HepG2 (cell line): Measurements from ENCODE around the gene MBD5. TPM values are rescaled to one million over a fixed set of nuclear protein-coding genes. Genes with fewer than 3 reads are reported as not detected.

Source experiments
- CREB1 ChIP-seq, 2 experiments: fragments of 450-650 bp in 1 of 2; IDR thresholded peaks; 2 replicates each; pipeline ENCODE4 v1.6.1; 2016 to 2017; ENCODE audit warnings: control low read depth in 1 of 2, mild to moderate bottlenecking in 1 of 2, missing compliant biosample characterization in 1 of 2, missing genetic modification characterization in 1 of 2
- ELF3 ChIP-seq: IDR thresholded peaks from 2 replicates; pipeline ENCODE4 v1.6.1; 2016; ENCODE audit warnings: missing genetic modification reagents, missing compliant biosample characterization
- FOSL2 ChIP-seq: sonication (generic); formaldehyde crosslinking; IDR thresholded peaks from 2 replicates; pipeline ENCODE4 v1.4.0; 2020; ENCODE audit warnings: missing genetic modification reagents
- HNF4A ChIP-seq: sonication (generic); formaldehyde crosslinking; IDR thresholded peaks from 2 replicates; pipeline ENCODE4 v1.4.0; 2020; ENCODE audit warnings: missing genetic modification reagents
- POGZ ChIP-seq: sonication (generic); formaldehyde crosslinking; IDR thresholded peaks from 2 replicates; pipeline ENCODE4 v1.4.0; 2020; ENCODE audit warnings: mild to moderate bottlenecking, missing genetic modification reagents
- PPARG ChIP-seq: conservative IDR thresholded peaks from 2 replicates; pipeline ENCODE4 v1.6.1; 2016; ENCODE audit warnings: missing biosample characterization, missing genetic modification reagents
- SIX4 ChIP-seq: sonication (generic); formaldehyde crosslinking; IDR thresholded peaks from 2 replicates; pipeline ENCODE4 v1.4.0; 2020; ENCODE audit warnings: missing genetic modification reagents
- SMC3 ChIP-seq: IDR thresholded peaks from 2 replicates; pipeline ENCODE4 v1.6.1; 2011; ENCODE audit warnings: low read length, improper control_type of control experiment
- SOX13 ChIP-seq, 3 experiments: fragments of 450-650 bp in 1 of 3; sonication (generic) in 1 of 3; formaldehyde crosslinking in 1 of 3; IDR thresholded peaks in 2 of 3; conservative IDR thresholded peaks in 1 of 3; 2 replicates each; pipeline versions ENCODE4 v1.5.0 to v1.6.1; 2016 to 2020; ENCODE audit warnings: antibody characterized with exemption in 1 of 3, mild to moderate bottlenecking in 1 of 3, missing compliant biosample characterization in 1 of 3, missing genetic modification reagents in 1 of 3, moderate library complexity in 1 of 3
- SOX6 ChIP-seq, 2 experiments: fragments of 450-650 bp in 1 of 2; sonication (generic) in 1 of 2; formaldehyde crosslinking in 1 of 2; IDR thresholded peaks; 2 replicates each; pipeline versions ENCODE4 v1.4.0 to v1.6.1; 2017 to 2020; ENCODE audit warnings: antibody characterized with exemption in 1 of 2, mild to moderate bottlenecking in 1 of 2, missing genetic modification reagents in 1 of 2
- TCF7 ChIP-seq: sonication (generic); IDR thresholded peaks from 2 replicates; pipeline ENCODE4 v1.6.1; 2016; ENCODE audit warnings: antibody characterized with exemption, low read depth
- ZKSCAN8 ChIP-seq: IDR thresholded peaks from 2 replicates; pipeline ENCODE4 v1.6.1; 2016; ENCODE audit warnings: borderline replicate concordance, missing genetic modification reagents, missing compliant biosample characterization
- ZNF703 ChIP-seq: sonication (generic); formaldehyde crosslinking; IDR thresholded peaks from 2 replicates; pipeline ENCODE4 v1.5.1; 2020; ENCODE audit warnings: missing genetic modification reagents, mild to moderate bottlenecking, moderate library complexity, borderline replicate concordance
- polyA plus RNA-seq, 8 experiments: library from polyadenylated mRNA; depleted of rRNA in 3 of 8; stranded (reverse) in 7 of 8; unstranded in 1 of 8; fragments of >200 nt; fragmentation: Illumina TruSeq in 4 of 8; extraction: Trizol in 4 of 8; gene quantifications; 2 replicates each; pipeline versions ENCODE4 v1.2.1 to v1.2.3, GENCODE V29; 2011 to 2016; ENCODE audit warnings: low read depth in 4 of 8, missing spikeins in 1 of 8, mixed read lengths in 1 of 8; ENCODE audit not compliant: insufficient read depth in 1 of 8
- total RNA-seq, 5 experiments: library from RNA; depleted of rRNA; stranded (reverse); fragments of >200 nt; fragmentation: Illumina TruSeq; extraction: Trizol; gene quantifications; 2 replicates each; pipeline ENCODE4 v1.2.3, GENCODE V29; 2016; ENCODE audit warnings: low read depth in 1 of 5
- TF ChIP-seq, protein P1 (sequence below): sonication (generic); formaldehyde crosslinking; IDR thresholded peaks from 2 replicates; pipeline ENCODE4 v1.4.0; 2020; ENCODE audit warnings: mild to moderate bottlenecking, missing genetic modification reagents
- TF ChIP-seq, protein P2 (sequence below): sonication (generic); formaldehyde crosslinking; IDR thresholded peaks from 2 replicates; pipeline ENCODE4 v1.4.0; 2020; ENCODE audit warnings: missing genetic modification reagents
- TF ChIP-seq, protein P3 (sequence below): IDR thresholded peaks from 2 replicates; pipeline ENCODE4 v1.6.1; 2016; ENCODE audit warnings: mild to moderate bottlenecking
- TF ChIP-seq, protein P4 (sequence below): sonication (generic); formaldehyde crosslinking; IDR thresholded peaks from 2 replicates; pipeline ENCODE4 v1.4.0; 2020; ENCODE audit warnings: mild to moderate bottlenecking, missing genetic modification reagents, borderline replicate concordance
- TF ChIP-seq, protein P5 (sequence below): IDR thresholded peaks from 2 replicates; pipeline ENCODE4 v1.6.1; 2018; ENCODE audit warnings: missing genetic modification reagents, mild to moderate bottlenecking, missing compliant biosample characterization

MBD5 gene
- total and polyA plus RNA-seq, 2 of the 13 experiments (the other 11 are each of a cell fraction or from before 2014, with no cell fraction given), result 13.5 to 26.4 TPM

DNA sequence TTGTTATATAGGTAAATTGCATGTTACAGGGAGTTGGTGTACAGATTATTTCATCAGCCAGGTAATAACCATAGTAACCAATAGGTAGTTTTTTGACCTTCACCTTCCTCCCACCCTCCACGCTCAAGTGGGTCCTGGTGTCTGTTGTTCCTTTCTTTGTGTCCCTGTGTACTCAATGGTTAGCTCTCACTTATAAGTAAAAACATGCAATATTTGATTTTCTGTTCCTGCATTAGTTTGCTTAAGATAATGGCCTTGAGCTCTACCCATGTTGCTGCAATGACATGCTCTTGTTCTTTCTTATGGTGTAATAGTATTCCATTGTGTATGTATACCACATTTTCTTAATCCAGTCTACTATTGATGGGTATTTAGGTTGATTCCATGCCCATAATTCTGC lies 390.0 kb downstream of the MBD5 start (continued):
- TF ChIP-seq SOX6 (IDR thresholded peaks at IDR 0.05) (no peak), SOX6 (CRISPR knock-in tag; IDR thresholded peaks at IDR 0.05) (peak; percentile 98), SMC3 (0 out of 2 replicates have a peak, but pooled peaks have one; percentile 8), SOX13 (IDR thresholded peaks at IDR 0.05) (peak; percentile 82), SOX13 (CRISPR knock-in tag; conservative IDR thresholded peaks at IDR 0.05 in 1 of 2, IDR thresholded peaks at IDR 0.05 in 1 of 2) (peak in 1 of 2 experiments; percentile 97; a peak in 2 of 4 replicates), ELF3 (CRISPR knock-in tag) (0 out of 2 replicates have a peak, but pooled peaks have one; percentile 33), HNF4A (peak; percentile 93), FOSL2 (CRISPR knock-in tag) (peak; percentile 36; the same call in 1 of the 2 replicates), ZKSCAN8 (CRISPR knock-in tag) (peak; percentile 64; the same call in 1 of the 2 replicates), CREB1 (IDR thresholded peaks at IDR 0.05) (no peak), CREB1 (CRISPR knock-in tag; IDR thresholded peaks at IDR 0.05) (0 out of 2 replicates have a peak, but pooled peaks have one; percentile 25), PPARG (peak; percentile 61; the same call in 1 of the 2 replicates), SIX4 (CRISPR knock-in tag) (0 out of 2 replicates have a peak, but pooled peaks have one; percentile 25), TCF7 (peak; percentile 57), POGZ (peak; percentile 81; the same call in 1 of the 2 replicates), ZNF703 (CRISPR knock-in tag) (no peak)
- TF ChIP-seq, protein P1, sequence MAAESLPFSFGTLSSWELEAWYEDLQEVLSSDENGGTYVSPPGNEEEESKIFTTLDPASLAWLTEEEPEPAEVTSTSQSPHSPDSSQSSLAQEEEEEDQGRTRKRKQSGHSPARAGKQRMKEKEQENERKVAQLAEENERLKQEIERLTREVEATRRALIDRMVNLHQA (CRISPR knock-in tag), result no peak
- TF ChIP-seq, protein P2, sequence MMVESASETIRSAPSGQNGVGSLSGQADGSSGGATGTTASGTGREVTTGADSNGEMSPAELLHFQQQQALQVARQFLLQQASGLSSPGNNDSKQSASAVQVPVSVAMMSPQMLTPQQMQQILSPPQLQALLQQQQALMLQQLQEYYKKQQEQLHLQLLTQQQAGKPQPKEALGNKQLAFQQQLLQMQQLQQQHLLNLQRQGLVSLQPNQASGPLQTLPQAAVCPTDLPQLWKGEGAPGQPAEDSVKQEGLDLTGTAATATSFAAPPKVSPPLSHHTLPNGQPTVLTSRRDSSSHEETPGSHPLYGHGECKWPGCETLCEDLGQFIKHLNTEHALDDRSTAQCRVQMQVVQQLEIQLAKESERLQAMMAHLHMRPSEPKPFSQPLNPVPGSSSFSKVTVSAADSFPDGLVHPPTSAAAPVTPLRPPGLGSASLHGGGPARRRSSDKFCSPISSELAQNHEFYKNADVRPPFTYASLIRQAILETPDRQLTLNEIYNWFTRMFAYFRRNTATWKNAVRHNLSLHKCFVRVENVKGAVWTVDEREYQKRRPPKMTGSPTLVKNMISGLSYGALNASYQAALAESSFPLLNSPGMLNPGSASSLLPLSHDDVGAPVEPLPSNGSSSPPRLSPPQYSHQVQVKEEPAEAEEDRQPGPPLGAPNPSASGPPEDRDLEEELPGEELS, result peak; percentile 73
- TF ChIP-seq, protein P3, sequence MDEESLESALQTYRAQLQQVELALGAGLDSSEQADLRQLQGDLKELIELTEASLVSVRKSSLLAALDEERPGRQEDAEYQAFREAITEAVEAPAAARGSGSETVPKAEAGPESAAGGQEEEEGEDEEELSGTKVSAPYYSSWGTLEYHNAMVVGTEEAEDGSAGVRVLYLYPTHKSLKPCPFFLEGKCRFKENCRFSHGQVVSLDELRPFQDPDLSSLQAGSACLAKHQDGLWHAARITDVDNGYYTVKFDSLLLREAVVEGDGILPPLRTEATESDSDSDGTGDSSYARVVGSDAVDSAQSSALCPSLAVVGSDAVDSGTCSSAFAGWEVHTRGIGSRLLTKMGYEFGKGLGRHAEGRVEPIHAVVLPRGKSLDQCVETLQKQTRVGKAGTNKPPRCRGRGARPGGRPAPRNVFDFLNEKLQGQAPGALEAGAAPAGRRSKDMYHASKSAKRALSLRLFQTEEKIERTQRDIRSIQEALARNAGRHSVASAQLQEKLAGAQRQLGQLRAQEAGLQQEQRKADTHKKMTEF (CRISPR knock-in tag), result peak; percentile 74
- TF ChIP-seq, protein P4, sequence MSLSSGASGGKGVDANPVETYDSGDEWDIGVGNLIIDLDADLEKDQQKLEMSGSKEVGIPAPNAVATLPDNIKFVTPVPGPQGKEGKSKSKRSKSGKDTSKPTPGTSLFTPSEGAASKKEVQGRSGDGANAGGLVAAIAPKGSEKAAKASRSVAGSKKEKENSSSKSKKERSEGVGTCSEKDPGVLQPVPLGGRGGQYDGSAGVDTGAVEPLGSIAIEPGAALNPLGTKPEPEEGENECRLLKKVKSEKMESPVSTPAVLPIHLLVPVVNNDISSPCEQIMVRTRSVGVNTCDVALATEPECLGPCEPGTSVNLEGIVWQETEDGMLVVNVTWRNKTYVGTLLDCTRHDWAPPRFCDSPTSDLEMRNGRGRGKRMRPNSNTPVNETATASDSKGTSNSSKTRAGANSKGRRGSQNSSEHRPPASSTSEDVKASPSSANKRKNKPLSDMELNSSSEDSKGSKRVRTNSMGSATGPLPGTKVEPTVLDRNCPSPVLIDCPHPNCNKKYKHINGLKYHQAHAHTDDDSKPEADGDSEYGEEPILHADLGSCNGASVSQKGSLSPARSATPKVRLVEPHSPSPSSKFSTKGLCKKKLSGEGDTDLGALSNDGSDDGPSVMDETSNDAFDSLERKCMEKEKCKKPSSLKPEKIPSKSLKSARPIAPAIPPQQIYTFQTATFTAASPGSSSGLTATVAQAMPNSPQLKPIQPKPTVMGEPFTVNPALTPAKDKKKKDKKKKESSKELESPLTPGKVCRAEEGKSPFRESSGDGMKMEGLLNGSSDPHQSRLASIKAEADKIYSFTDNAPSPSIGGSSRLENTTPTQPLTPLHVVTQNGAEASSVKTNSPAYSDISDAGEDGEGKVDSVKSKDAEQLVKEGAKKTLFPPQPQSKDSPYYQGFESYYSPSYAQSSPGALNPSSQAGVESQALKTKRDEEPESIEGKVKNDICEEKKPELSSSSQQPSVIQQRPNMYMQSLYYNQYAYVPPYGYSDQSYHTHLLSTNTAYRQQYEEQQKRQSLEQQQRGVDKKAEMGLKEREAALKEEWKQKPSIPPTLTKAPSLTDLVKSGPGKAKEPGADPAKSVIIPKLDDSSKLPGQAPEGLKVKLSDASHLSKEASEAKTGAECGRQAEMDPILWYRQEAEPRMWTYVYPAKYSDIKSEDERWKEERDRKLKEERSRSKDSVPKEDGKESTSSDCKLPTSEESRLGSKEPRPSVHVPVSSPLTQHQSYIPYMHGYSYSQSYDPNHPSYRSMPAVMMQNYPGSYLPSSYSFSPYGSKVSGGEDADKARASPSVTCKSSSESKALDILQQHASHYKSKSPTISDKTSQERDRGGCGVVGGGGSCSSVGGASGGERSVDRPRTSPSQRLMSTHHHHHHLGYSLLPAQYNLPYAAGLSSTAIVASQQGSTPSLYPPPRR (CRISPR knock-in tag), result peak; percentile 82
- TF ChIP-seq, protein P5, sequence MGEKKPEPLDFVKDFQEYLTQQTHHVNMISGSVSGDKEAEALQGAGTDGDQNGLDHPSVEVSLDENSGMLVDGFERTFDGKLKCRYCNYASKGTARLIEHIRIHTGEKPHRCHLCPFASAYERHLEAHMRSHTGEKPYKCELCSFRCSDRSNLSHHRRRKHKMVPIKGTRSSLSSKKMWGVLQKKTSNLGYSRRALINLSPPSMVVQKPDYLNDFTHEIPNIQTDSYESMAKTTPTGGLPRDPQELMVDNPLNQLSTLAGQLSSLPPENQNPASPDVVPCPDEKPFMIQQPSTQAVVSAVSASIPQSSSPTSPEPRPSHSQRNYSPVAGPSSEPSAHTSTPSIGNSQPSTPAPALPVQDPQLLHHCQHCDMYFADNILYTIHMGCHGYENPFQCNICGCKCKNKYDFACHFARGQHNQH, result no peak
